Measurements from ENCODE around the gene CSAD.

DNA sequence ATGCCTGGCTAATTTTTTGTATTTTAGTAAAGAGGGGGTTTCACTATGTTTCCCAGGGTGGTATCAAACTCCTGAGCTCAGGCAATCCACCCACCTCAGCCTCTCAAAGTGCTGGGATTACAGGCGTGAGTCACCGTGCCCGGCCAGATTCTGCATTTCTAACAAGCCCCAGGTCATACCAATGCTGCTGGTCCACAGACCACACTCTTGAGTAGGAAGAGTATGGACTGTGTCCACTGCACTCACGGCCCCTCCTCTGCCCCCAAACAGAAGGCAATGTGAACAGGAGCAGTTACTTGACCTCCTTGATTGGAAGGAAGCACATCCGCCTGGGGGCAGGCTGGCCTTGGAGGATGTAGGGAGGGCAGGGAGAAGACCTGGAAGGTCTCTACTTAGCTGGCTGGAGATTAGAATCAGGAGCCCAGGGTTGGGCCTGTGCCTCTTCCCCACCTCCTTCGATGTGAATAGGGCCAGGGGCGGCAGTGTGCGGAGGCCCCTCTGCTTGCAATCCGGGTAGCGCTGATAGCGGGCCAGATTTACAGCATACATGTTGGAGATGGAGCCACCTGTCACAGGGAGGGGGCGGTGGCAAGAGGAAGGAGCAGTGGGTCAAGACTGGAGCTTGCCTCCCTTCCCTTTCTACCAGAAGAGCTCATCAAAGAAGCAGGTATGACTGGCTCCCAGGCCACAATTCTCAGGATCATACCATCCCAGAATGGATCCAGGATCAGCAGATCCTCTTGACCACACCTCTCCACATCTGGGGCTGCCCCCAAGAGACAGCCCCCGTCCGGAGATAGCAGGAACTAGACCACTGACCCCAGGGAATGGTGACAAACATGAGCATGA lies 9.6 kb downstream of the CSAD start:
- TF ChIP-seq, protein P1, sequence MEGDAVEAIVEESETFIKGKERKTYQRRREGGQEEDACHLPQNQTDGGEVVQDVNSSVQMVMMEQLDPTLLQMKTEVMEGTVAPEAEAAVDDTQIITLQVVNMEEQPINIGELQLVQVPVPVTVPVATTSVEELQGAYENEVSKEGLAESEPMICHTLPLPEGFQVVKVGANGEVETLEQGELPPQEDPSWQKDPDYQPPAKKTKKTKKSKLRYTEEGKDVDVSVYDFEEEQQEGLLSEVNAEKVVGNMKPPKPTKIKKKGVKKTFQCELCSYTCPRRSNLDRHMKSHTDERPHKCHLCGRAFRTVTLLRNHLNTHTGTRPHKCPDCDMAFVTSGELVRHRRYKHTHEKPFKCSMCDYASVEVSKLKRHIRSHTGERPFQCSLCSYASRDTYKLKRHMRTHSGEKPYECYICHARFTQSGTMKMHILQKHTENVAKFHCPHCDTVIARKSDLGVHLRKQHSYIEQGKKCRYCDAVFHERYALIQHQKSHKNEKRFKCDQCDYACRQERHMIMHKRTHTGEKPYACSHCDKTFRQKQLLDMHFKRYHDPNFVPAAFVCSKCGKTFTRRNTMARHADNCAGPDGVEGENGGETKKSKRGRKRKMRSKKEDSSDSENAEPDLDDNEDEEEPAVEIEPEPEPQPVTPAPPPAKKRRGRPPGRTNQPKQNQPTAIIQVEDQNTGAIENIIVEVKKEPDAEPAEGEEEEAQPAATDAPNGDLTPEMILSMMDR (IDR thresholded peaks at IDR 0.05; ENCODE audit: insufficient read depth, low read length, poor library complexity, severe bottlenecking): no peak
- no peak for TF ChIP-seq EZH2phosphoT487 (conservative IDR thresholded peaks at IDR 0.05; ENCODE audit: low read length)
